Stimulated activated CD8-positive, alpha-beta memory T cell treated with anti-CD3 and anti-CD28 coated beads, Interleukin-4, amount 100 ng/mL, for 48 hours (primary cell): Measurements from ENCODE around the gene FCGR1A.
A peak's percentile ranks its signal among the peaks of the same experiment; 100 is the strongest.
"Not testable (repeated sequence)": the region's sequence is repeated elsewhere in the genome, so short reads cannot be mapped to it uniquely, and the experiment has no call there.

Experiments
- DNase-seq: peaks from one replicate; pipeline ENCODE4 v3.0.0-alpha.2; 2020

The FCGR1A gene

GRCh38 chr1:149782600-149782999, at the start of gene FCGR1A:
Gene FCGR1A, plus strand, starts transcription at chr1:149782694. Its CDS starts 50 bp downstream, at chr1:149782744.
- not testable (repeated sequence) for DNase-seq

- DNase-seq, result not testable (repeated sequence)
Measured at GRCh38 chr1:149732781-149733180, 49.7 kb upstream of the FCGR1A start.

- DNase-seq, result not testable (repeated sequence)
Measured at GRCh38 chr1:149734692-149735091, 47.8 kb upstream of the FCGR1A start.

- peak; percentile 77 for DNase-seq
Measured at GRCh38 chr1:149740148-149740581, 42.3 kb upstream of the FCGR1A start.

GRCh38 chr1:149740590-149741230, 41.8 kb upstream of the FCGR1A start:
- DNase-seq, result not testable (repeated sequence)

GRCh38 chr1:149741914-149742313, 40.6 kb upstream of the FCGR1A start:
- DNase-seq, result not testable (repeated sequence)

- not testable (repeated sequence) for DNase-seq
Measured at GRCh38 chr1:149746463-149747356, 35.8 kb upstream of the FCGR1A start.

- DNase-seq, result not testable (repeated sequence)
Measured at GRCh38 chr1:149747359-149748143, 34.9 kb upstream of the FCGR1A start.

- not testable (repeated sequence) for DNase-seq
Measured at GRCh38 chr1:149748144-149748500, 34.4 kb upstream of the FCGR1A start.

- not testable (repeated sequence) for DNase-seq
Measured at GRCh38 chr1:149750562-149750961, 31.9 kb upstream of the FCGR1A start.

- not testable (repeated sequence) for DNase-seq
Measured at GRCh38 chr1:149752186-149752585, 30.3 kb upstream of the FCGR1A start.

GRCh38 chr1:149753466-149753865, 29.0 kb upstream of the FCGR1A start:
- DNase-seq, result not testable (repeated sequence)

GRCh38 chr1:149755294-149755693, 27.2 kb upstream of the FCGR1A start:
- not testable (repeated sequence) for DNase-seq

- DNase-seq, result not testable (repeated sequence)
Measured at GRCh38 chr1:149762294-149762693, 20.2 kb upstream of the FCGR1A start.

GRCh38 chr1:149764087-149764800, 18.2 kb upstream of the FCGR1A start:
- DNase-seq, result not testable (repeated sequence)

- not testable (repeated sequence) for DNase-seq
Measured at GRCh38 chr1:149766241-149766640, 16.3 kb upstream of the FCGR1A start.

- not testable (repeated sequence) for DNase-seq
Measured at GRCh38 chr1:149769216-149769615, 13.3 kb upstream of the FCGR1A start.

GRCh38 chr1:149770661-149771060, 11.8 kb upstream of the FCGR1A start:
- not testable (repeated sequence) for DNase-seq

- not testable (repeated sequence) for DNase-seq
Measured at GRCh38 chr1:149771653-149772425, 10.7 kb upstream of the FCGR1A start.

GRCh38 chr1:149775510-149776147, 6.9 kb upstream of the FCGR1A start:
- DNase-seq, result not testable (repeated sequence)

GRCh38 chr1:149777084-149777483, 5.4 kb upstream of the FCGR1A start:
- DNase-seq, result not testable (repeated sequence)
